IMR-90 (cell line): ENCODE results near the gene KLHL29. TPM values are rescaled to one million over a fixed set of nuclear protein-coding genes. Genes with fewer than 3 reads are reported as not detected.

Experiments used
- ATAC-seq: fragments of 200-7000 bp; cut with Tn5 transposase; 2 replicates; pipeline ENCODE4 v1.9.1; 2020; ENCODE audit warnings: low read depth, mild to moderate bottlenecking, moderate library complexity
- BruUV-seq: library from RNA; stranded (reverse); fragments of 400-500 nt; replicated peaks from 2 replicates; lab custom pipeline; 2021; lab: Mats Ljungman, UMichigan
- CTCF ChIA-PET: fragments of 300-600 bp; formaldehyde crosslinking; extraction: SDS; loops from one replicate; lab custom pipeline; 2021; ENCODE audit warnings: antibody characterized with exemption; lab: Yijun Ruan, JAX
- POLR2A ChIA-PET: fragments of 300-600 bp; sonication (Branson Sonifier 250); formaldehyde crosslinking; loops from one replicate; lab custom pipeline; 2022; ENCODE audit warnings: antibody characterized with exemption; ENCODE audit not compliant: unreplicated experiment; lab: Charles Lee
- DNase-seq: peaks from one replicate; pipeline ENCODE4 v3.0.0; 2013
- H2AFZ ChIP-seq: replicated peaks from 2 replicates; pipeline ENCODE3; 2013; ENCODE audit warnings: low read length, mild to moderate bottlenecking; ENCODE audit not compliant: poor library complexity
- H2AK5ac ChIP-seq: 2 replicates; pipeline ENCODE4 v1.6.1; 2013; ENCODE audit warnings: low read depth, low read length, inconsistent platforms
- H2AK9ac ChIP-seq: replicated peaks from 2 replicates; pipeline ENCODE3; 2013; ENCODE audit warnings: mild to moderate bottlenecking, low read depth, low read length, moderate library complexity; ENCODE audit not compliant: poor library complexity
- H2BK120ac ChIP-seq: 2 replicates; pipeline ENCODE4 v1.6.1; 2013; ENCODE audit warnings: low read depth, low read length, inconsistent platforms
- H2BK15ac ChIP-seq: 3 replicates; pipeline ENCODE4 v1.6.1; 2013; ENCODE audit warnings: low read depth, low read length, inconsistent platforms
- H2BK20ac ChIP-seq: 2 replicates; pipeline ENCODE4 v1.6.1; 2013; ENCODE audit warnings: low read depth, mild to moderate bottlenecking, inconsistent platforms, low read length, moderate library complexity
- H2BK5ac ChIP-seq: 2 replicates; pipeline ENCODE4 v1.6.1; 2013; ENCODE audit warnings: mild to moderate bottlenecking, low read depth, low read length, inconsistent platforms; ENCODE audit not compliant: poor library complexity, severe bottlenecking
- H3K14ac ChIP-seq: replicated peaks from 2 replicates; pipeline ENCODE4 v1.6.1; 2013; ENCODE audit warnings: low read depth, low read length, inconsistent platforms
- H3K18ac ChIP-seq: 2 replicates; pipeline ENCODE4 v1.6.1; 2013; ENCODE audit warnings: low read depth, low read length, control low read depth
- H3K23ac ChIP-seq: 2 replicates; pipeline ENCODE4 v1.6.1; 2013; ENCODE audit warnings: low read depth, low read length, inconsistent platforms
- H3K27ac ChIP-seq: 2 replicates; pipeline ENCODE4 v1.5.1; 2013; ENCODE audit warnings: mild to moderate bottlenecking, control low read depth, low read length; ENCODE audit not compliant: insufficient read depth
- H3K27me3 ChIP-seq: 2 replicates; pipeline ENCODE4 v1.6.1; 2013; ENCODE audit warnings: low read length; ENCODE audit not compliant: control insufficient read depth, insufficient read depth
- H3K36me3 ChIP-seq: 2 replicates; pipeline ENCODE4 v1.6.1; 2013; ENCODE audit warnings: low read length, mixed read lengths; ENCODE audit not compliant: control insufficient read depth, insufficient read depth
- H3K4ac ChIP-seq: 2 replicates; pipeline ENCODE4 v1.6.1; 2013; ENCODE audit warnings: low read depth, low read length, inconsistent platforms
- H3K4me1 ChIP-seq: 2 replicates; pipeline ENCODE4 v1.6.1; 2013; ENCODE audit warnings: low read length, mixed read lengths; ENCODE audit not compliant: control insufficient read depth, insufficient read depth
- H3K4me2 ChIP-seq: 2 replicates; pipeline ENCODE4 v1.6.1; 2013; ENCODE audit warnings: low read depth, mild to moderate bottlenecking, control low read depth, low read length, moderate library complexity
- H3K4me3 ChIP-seq: 2 replicates; pipeline ENCODE4 v1.5.1; 2013; ENCODE audit warnings: low read depth, mild to moderate bottlenecking, control low read depth, low read length, moderate library complexity; ENCODE audit not compliant: insufficient read depth
- H3K56ac ChIP-seq: 2 replicates; pipeline ENCODE4 v1.6.1; 2013; ENCODE audit warnings: low read length, inconsistent platforms; ENCODE audit not compliant: insufficient read depth; ENCODE audit errors: extremely low read depth
- H3K79me1 ChIP-seq, 2 experiments: 2 replicates each; pipeline ENCODE4 v1.6.1; 2013; ENCODE audit warnings: low read length in 2 of 2, inconsistent platforms in 1 of 2, low read depth in 1 of 2
- H3K9ac ChIP-seq: 2 replicates; pipeline ENCODE4 v1.6.1; 2013; ENCODE audit warnings: low read depth, low read length, control low read depth
- H3K9me1 ChIP-seq: 2 replicates; pipeline ENCODE4 v1.6.1; 2013; ENCODE audit warnings: low read length, inconsistent platforms; ENCODE audit not compliant: insufficient read depth
- H3K9me3 ChIP-seq: 2 replicates; pipeline ENCODE4 v1.6.1; 2013; ENCODE audit warnings: low read length; ENCODE audit not compliant: control insufficient read depth, insufficient read depth
- H4K20me1 ChIP-seq: 2 replicates; pipeline ENCODE4 v1.6.1; 2013; ENCODE audit warnings: low read length, inconsistent platforms; ENCODE audit not compliant: insufficient read depth
- H4K5ac ChIP-seq: 2 replicates; pipeline ENCODE4 v1.6.1; 2013; ENCODE audit warnings: mild to moderate bottlenecking, low read depth, low read length, control low read depth
- H4K8ac ChIP-seq, 2 experiments: 2 replicates each; pipeline ENCODE4 v1.6.1; 2013; ENCODE audit warnings: low read depth in 2 of 2, low read length in 2 of 2, control low read depth in 1 of 2, inconsistent platforms in 1 of 2
- H4K91ac ChIP-seq: 2 replicates; pipeline ENCODE4 v1.6.1; 2013; ENCODE audit warnings: low read depth, low read length, inconsistent platforms; ENCODE audit not compliant: insufficient read depth
- BHLHE40 ChIP-seq: fragments of 150-350 bp; IDR thresholded peaks from 2 replicates; pipeline ENCODE4 v1.6.1; 2016; ENCODE audit warnings: mild to moderate bottlenecking, low read depth, low read length
- CEBPB ChIP-seq: IDR thresholded peaks from 2 replicates; pipeline ENCODE4 v1.6.1; 2012; ENCODE audit warnings: low read depth, low read length, improper control_type of control experiment
- CHD1 ChIP-seq: IDR thresholded peaks from 2 replicates; pipeline ENCODE4 v1.6.1; 2012; ENCODE audit warnings: low read depth, low read length, improper control_type of control experiment
- FOS ChIP-seq: fragments of 150-350 bp; IDR thresholded peaks from 2 replicates; pipeline ENCODE4 v1.6.1; 2016; ENCODE audit warnings: low read depth, low read length
- MAFK ChIP-seq: IDR thresholded peaks from 2 replicates; pipeline ENCODE4 v1.6.1; 2012; ENCODE audit warnings: low read depth, low read length, improper control_type of control experiment
- MAZ ChIP-seq: IDR thresholded peaks from 2 replicates; pipeline ENCODE4 v1.6.1; 2012; ENCODE audit warnings: low read depth, mild to moderate bottlenecking, low read length, improper control_type of control experiment, moderate library complexity, borderline replicate concordance
- MXI1 ChIP-seq: IDR thresholded peaks from 2 replicates; pipeline ENCODE4 v1.6.1; 2012; ENCODE audit warnings: low read depth, mild to moderate bottlenecking, low read length, moderate library complexity, borderline replicate concordance
- NFE2L2 ChIP-seq: fragments of 150-350 bp; IDR thresholded peaks from 2 replicates; pipeline ENCODE4 v1.6.1; 2016; ENCODE audit warnings: low read depth, mild to moderate bottlenecking, low read length
- POLR2A ChIP-seq: IDR thresholded peaks from 2 replicates; pipeline ENCODE4 v1.6.1; 2012; ENCODE audit warnings: mild to moderate bottlenecking, low read depth, low read length
- RAD21 ChIP-seq: IDR thresholded peaks from 2 replicates; pipeline ENCODE4 v1.6.1; 2012; ENCODE audit warnings: low read length, improper control_type of control experiment
- RCOR1 ChIP-seq: IDR thresholded peaks from 2 replicates; pipeline ENCODE4 v1.6.1; 2012; ENCODE audit warnings: mild to moderate bottlenecking, low read length, improper control_type of control experiment; ENCODE audit not compliant: insufficient replicate concordance
- RFX5 ChIP-seq: IDR thresholded peaks from 2 replicates; pipeline ENCODE4 v1.8.0; 2012; ENCODE audit warnings: low read depth, mild to moderate bottlenecking, low read length, moderate library complexity
- SMC3 ChIP-seq: fragments of 150-350 bp; IDR thresholded peaks from 2 replicates; pipeline ENCODE4 v1.6.1; 2016; ENCODE audit warnings: low read depth, mild to moderate bottlenecking, antibody characterized with exemption, low read length, moderate library complexity
- WGBS, 2 experiments: methylation state at CpG; one replicate each; pipeline versions ENCODE4 v1.1.5 to v1.1.7; 2013; ENCODE audit warnings: missing lambda C conversion rate in 2 of 2; ENCODE audit not compliant: insufficient read length in 1 of 2; ENCODE audit errors: extremely low coverage in 2 of 2; 5-methylcytosine and 5-hydroxymethylcytosine counted together
- dilution Hi-C: fragments of 300-500 bp; cut with HindIII; formaldehyde crosslinking; loops from one replicate; pipeline ENCODE4 v1.14.3; 2018; ENCODE audit warnings: low sequenced_read_pairs; ENCODE audit not compliant: unreplicated experiment
- in situ Hi-C: fragments of 300-500 bp; cut with MboI; formaldehyde crosslinking; loops from 3 replicates; pipeline ENCODE4 v1.14.3; 2019; ENCODE audit warnings: low sequenced_read_pairs, inconsistent platforms, mixed read lengths
- intact Hi-C: fragments of 100-400 bp; cut with micrococcal nuclease; formaldehyde crosslinking; loops from 2 replicates; pipeline ENCODE4 v1.10.0; 2022
- polyA plus RNA-seq, 3 experiments: library from polyadenylated mRNA; depleted of rRNA; stranded (reverse); fragments of >200 nt; gene quantifications; 2 replicates each; pipeline ENCODE4 v1.2.3, GENCODE V29; 2012; ENCODE audit warnings: low replicate concordance in 1 of 3
- total RNA-seq: library from RNA; depleted of rRNA; stranded (reverse); fragments of >200 nt; gene quantifications from 2 replicates; pipeline ENCODE4 v1.2.3, GENCODE V29; 2012
- TF ChIP-seq, protein P1 (sequence below): conservative IDR thresholded peaks from 2 replicates; pipeline ENCODE4 v1.5.1; 2012; ENCODE audit warnings: mild to moderate bottlenecking, low read depth, low read length, improper control_type of control experiment
- TF ChIP-seq, protein P2 (sequence below): fragments of 150-350 bp; IDR thresholded peaks from 2 replicates; pipeline ENCODE4 v1.6.1; 2016; ENCODE audit warnings: low read depth, mild to moderate bottlenecking, low read length, moderate library complexity, borderline replicate concordance

Gene KLHL29
- total and polyA plus RNA-seq, 2 of the 4 experiments (the other 2 are of a cell fraction), result 2.0 to 8.0 TPM

DNA sequence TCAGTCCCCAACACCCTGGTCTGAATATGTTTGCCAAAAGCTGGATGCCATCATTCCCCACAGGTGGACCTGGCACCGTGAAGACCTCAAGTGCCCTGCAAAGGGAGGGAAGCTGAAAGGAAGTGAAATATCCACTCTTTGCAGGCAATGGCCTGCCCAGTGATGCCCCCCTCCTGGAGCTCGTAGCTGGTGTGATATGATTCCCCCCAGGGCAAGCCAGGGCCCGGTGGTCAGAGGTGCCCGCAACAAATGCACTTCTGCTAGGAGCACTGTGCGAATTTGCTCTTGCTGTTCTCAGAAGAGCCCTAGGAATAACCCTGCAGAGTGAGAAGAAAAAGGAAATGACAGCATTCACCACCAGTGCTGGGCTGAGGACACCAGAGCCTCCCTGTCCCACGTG lies 247.4 kb downstream of the KLHL29 start:
- dilution Hi-C loops, result no loop called here
- Histone ChIP-seq H3K4ac (no peak overlapping the region), H3K36me3 (no peaks in the 10 kb centered on the region), H4K5ac (no peak overlapping the region), H4K91ac (no peak overlapping the region), H2BK120ac (no peak overlapping the region), H3K9ac (no peak overlapping the region), H3K79me1 (0 out of 4 replicates have a peak, but pooled peaks cover 0 to 3% of the 10 kb centered on the region in 2 experiments), H2AFZ (no peak overlapping the region), H3K27ac (no peak overlapping the region), H3K4me3 (no peak overlapping the region), H3K18ac (no peak overlapping the region), H2AK5ac (no peak overlapping the region), H3K9me1 (no peaks in the 10 kb centered on the region), H4K8ac (no peak overlapping the region), H3K4me2 (no peak overlapping the region), H2BK20ac (no peak overlapping the region), H4K20me1 (no peaks in the 10 kb centered on the region; the same call in 1 of the 2 replicates), H3K56ac (no peak overlapping the region), H2BK15ac (no peak overlapping the region), H3K23ac (no peak overlapping the region), H2AK9ac (no peak overlapping the region), H3K4me1 (peaks cover 7% of the 10 kb centered on the region), H3K14ac (no peak overlapping the region), H3K9me3 (no peaks in the 10 kb centered on the region), H2BK5ac (no peak overlapping the region), H3K27me3 (no peaks in the 10 kb centered on the region)
- 67% methylated on average over 3 of the region's 6 CpGs; no CpG with 5 or more reads in 1 of the 2 experiments for WGBS, 2 experiments
- ChIA-PET CTCF (no interaction called here), POLR2A (no interaction called here)
- DNase-seq, result no peak
- in situ Hi-C loops, result no loop called here
- intact Hi-C loops, result no loop called here
- BruUV-seq, result no TSS peak
- no peak for ATAC-seq
- TF ChIP-seq RCOR1, result no peak
- TF ChIP-seq MAFK, result no peak
- no peak for TF ChIP-seq RAD21
- no peak for TF ChIP-seq BHLHE40
- no peak for TF ChIP-seq RFX5
- TF ChIP-seq, protein P1, sequence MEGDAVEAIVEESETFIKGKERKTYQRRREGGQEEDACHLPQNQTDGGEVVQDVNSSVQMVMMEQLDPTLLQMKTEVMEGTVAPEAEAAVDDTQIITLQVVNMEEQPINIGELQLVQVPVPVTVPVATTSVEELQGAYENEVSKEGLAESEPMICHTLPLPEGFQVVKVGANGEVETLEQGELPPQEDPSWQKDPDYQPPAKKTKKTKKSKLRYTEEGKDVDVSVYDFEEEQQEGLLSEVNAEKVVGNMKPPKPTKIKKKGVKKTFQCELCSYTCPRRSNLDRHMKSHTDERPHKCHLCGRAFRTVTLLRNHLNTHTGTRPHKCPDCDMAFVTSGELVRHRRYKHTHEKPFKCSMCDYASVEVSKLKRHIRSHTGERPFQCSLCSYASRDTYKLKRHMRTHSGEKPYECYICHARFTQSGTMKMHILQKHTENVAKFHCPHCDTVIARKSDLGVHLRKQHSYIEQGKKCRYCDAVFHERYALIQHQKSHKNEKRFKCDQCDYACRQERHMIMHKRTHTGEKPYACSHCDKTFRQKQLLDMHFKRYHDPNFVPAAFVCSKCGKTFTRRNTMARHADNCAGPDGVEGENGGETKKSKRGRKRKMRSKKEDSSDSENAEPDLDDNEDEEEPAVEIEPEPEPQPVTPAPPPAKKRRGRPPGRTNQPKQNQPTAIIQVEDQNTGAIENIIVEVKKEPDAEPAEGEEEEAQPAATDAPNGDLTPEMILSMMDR, result no peak
- no peak for TF ChIP-seq NFE2L2
- TF ChIP-seq MXI1, result no peak
- no peak for TF ChIP-seq SMC3
- no peak for TF ChIP-seq CHD1
- no peak for TF ChIP-seq POLR2A
- TF ChIP-seq, protein P2, sequence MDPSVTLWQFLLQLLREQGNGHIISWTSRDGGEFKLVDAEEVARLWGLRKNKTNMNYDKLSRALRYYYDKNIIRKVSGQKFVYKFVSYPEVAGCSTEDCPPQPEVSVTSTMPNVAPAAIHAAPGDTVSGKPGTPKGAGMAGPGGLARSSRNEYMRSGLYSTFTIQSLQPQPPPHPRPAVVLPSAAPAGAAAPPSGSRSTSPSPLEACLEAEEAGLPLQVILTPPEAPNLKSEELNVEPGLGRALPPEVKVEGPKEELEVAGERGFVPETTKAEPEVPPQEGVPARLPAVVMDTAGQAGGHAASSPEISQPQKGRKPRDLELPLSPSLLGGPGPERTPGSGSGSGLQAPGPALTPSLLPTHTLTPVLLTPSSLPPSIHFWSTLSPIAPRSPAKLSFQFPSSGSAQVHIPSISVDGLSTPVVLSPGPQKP, result no peak
- TF ChIP-seq FOS, result no peak
- TF ChIP-seq CEBPB, result no peak
- no peak for TF ChIP-seq MAZ
